Karpas-422 (cell line): ENCODE results near the gene CAPN8. TPM values are rescaled to one million over a fixed set of nuclear protein-coding genes. Genes with fewer than 3 reads are reported as not detected.

Experiments
- DNase-seq: peaks from one replicate; pipeline ENCODE4 v3.0.0-alpha.2; 2015
- H2AFZ ChIP-seq: fragments of 200-600 bp; sonication (generic); 2 replicates; pipeline ENCODE4 v1.6.1; 2014; ENCODE audit warnings: antibody characterized with exemption, low read length, mixed read lengths
- H3K27ac ChIP-seq: fragments of 200-600 bp; sonication (generic); 2 replicates; pipeline ENCODE4 v1.5.1; 2014; ENCODE audit warnings: mild to moderate bottlenecking, low read length, moderate library complexity
- H3K27me3 ChIP-seq: fragments of 200-600 bp; sonication (generic); 2 replicates; pipeline ENCODE4 v1.6.1; 2014; ENCODE audit warnings: low read length, mixed read lengths
- H3K36me3 ChIP-seq: fragments of 200-600 bp; sonication (generic); 2 replicates; pipeline ENCODE4 v1.6.1; 2014; ENCODE audit warnings: low read length, mixed read lengths; ENCODE audit not compliant: insufficient read depth
- H3K4me1 ChIP-seq: fragments of 200-600 bp; sonication (generic); 2 replicates; pipeline ENCODE4 v1.6.1; 2014; ENCODE audit warnings: mild to moderate bottlenecking, low read length, mixed read lengths
- H3K4me2 ChIP-seq: fragments of 200-600 bp; sonication (generic); 2 replicates; pipeline ENCODE4 v1.6.1; 2014; ENCODE audit warnings: low read length, low read depth, mild to moderate bottlenecking; ENCODE audit not compliant: poor library complexity, severe bottlenecking
- H3K4me3 ChIP-seq: fragments of 200-600 bp; sonication (generic); 2 replicates; pipeline ENCODE4 v1.5.1; 2014; ENCODE audit warnings: mild to moderate bottlenecking, antibody characterized with exemption, low read length, mixed read lengths
- H3K79me2 ChIP-seq: fragments of 200-600 bp; sonication (generic); 2 replicates; pipeline ENCODE4 v1.6.1; 2014; ENCODE audit warnings: mild to moderate bottlenecking, low read length, mixed read lengths
- H3K9ac ChIP-seq: fragments of 200-600 bp; sonication (generic); 2 replicates; pipeline ENCODE4 v1.6.0; 2014; ENCODE audit warnings: low read length
- H3K9me2 ChIP-seq: fragments of 200-600 bp; sonication (generic), shearing (Covaris generic); replicated peaks from 2 replicates; pipeline ENCODE4 v1.6.0; 2014; ENCODE audit warnings: mild to moderate bottlenecking, low read length, moderate library complexity; ENCODE audit not compliant: insufficient read depth
- H3K9me3 ChIP-seq: fragments of 300-700, 200-600 bp; sonication (generic); 2 replicates; pipeline ENCODE4 v1.6.1; 2014; ENCODE audit warnings: low read length, mixed read lengths
- H4K20me1 ChIP-seq: fragments of 200-600 bp; sonication (generic); 2 replicates; pipeline ENCODE4 v1.6.1; 2014; ENCODE audit warnings: mild to moderate bottlenecking, antibody characterized with exemption, low read length, low read depth; ENCODE audit not compliant: insufficient read depth
- total RNA-seq: library from RNA; depleted of rRNA; stranded (reverse); fragments of >200 nt; shearing (Covaris generic); gene quantifications from 2 replicates; pipeline ENCODE4 v1.2.3, GENCODE V29; 2014; ENCODE audit warnings: low replicate concordance

The CAPN8 gene
- total RNA-seq, 1 experiment from 2014 or later: not detected

DNA sequence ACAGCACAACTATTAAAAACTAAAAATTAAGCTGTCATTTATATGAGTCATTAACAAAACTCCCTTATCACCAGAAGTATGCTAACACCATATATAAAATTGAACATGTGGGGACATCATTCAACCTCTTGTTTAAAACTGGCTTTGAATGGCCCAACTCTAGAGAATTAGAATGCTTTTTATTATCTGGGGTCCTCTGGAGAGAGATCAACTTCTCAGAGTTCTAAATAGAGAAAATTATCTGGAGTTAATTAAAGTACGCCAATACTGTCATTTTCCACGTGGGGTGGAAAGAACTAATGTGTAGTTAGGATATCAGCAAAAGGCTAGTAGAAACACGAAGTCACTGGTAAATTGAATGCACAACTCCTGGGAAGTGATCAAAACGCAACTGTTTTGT lies 25.6 kb upstream of the CAPN8 start:
- H3K79me2 ChIP-seq: no peaks in the 10 kb centered on the region
- H3K27ac ChIP-seq: no peak overlapping the region
- no peaks in the 10 kb centered on the region for H3K36me3 ChIP-seq
- no peak overlapping the region for H3K9ac ChIP-seq
- H4K20me1 ChIP-seq: no peaks in the 10 kb centered on the region
- no peaks in the 10 kb centered on the region; the same call in 1 of the 2 replicates for H3K27me3 ChIP-seq
- H3K9me3 ChIP-seq: no peaks in the 10 kb centered on the region
- H3K4me2 ChIP-seq: no peak overlapping the region
- H3K4me1 ChIP-seq: no peaks in the 10 kb centered on the region
- no peaks in the 10 kb centered on the region for H3K9me2 ChIP-seq
- no peak for DNase-seq
- H3K4me3 ChIP-seq: no peak overlapping the region
- no peak overlapping the region for H2AFZ ChIP-seq

DNA sequence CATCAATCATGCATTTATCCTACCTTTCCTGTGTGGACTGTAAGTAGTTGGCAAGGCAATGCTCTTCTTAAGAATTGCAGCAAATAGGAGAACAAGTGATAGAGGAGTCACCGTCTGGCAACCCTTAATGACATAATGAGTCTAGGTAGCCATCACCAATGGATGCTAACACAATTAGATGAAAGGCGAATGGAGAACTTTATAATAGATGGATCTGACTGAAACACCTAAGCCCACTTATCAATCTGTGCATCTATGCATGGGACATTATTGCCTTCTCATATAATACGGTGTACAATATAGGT lies 18.9 kb upstream of the CAPN8 start:
- Histone ChIP-seq H3K27ac (no peak overlapping the region), H3K4me1 (no peaks in the 10 kb centered on the region), H3K4me2 (no peak overlapping the region), H3K9ac (no peak overlapping the region), H3K4me3 (no peak overlapping the region), H3K36me3 (no peaks in the 10 kb centered on the region), H2AFZ (no peak overlapping the region), H4K20me1 (0 out of 2 replicates have a peak, but pooled peaks cover 4% of the 10 kb centered on the region), H3K9me2 (no peaks in the 10 kb centered on the region), H3K9me3 (no peaks in the 10 kb centered on the region), H3K79me2 (no peaks in the 10 kb centered on the region), H3K27me3 (no peaks in the 10 kb centered on the region)
- no peak for DNase-seq

DNA sequence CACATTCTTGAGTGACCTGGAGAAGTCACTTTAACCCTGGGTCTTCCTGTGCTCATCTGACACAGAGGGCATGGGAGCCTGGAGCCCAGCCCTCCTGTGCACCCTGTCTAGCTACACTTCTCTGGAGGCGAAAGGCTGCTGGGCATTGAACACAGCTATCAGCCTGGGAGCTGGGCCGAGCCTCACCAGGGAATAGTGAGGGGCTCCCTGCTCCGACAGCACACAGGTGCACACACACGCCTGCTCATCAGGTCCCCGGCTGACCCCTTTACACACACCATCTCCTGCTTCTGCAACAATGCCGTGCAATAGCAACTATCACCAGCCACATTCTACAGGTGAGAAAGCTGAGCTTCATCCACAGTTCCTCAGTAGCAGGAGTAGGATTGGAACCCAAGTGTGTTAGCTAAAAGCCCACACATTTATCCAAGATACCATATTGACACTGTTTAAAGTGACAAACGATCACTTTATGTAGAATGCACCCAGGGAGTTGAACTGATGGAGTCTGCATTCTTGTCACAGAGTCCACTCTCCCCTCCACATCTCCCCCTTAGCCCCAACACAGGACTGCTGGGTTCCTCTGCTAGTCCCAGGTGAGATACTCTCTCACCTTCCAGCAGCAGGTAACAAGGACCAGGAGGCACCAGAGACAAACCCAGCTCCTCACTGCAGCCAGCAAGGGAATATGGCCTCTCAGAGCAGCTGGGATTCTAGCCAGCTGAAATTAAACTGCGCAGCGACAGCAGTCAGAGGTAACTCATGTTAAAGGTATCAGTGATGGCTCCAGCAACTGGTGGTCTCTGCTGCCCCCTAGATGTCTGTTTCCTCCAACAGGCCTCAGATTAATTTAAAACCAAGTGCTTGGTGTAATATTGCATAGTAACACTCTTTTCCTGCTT lies 18.3 kb upstream of the CAPN8 start:
- Histone ChIP-seq H3K27ac (no peak overlapping the region), H3K36me3 (no peaks in the 10 kb centered on the region), H3K4me2 (no peak overlapping the region), H3K4me3 (no peak overlapping the region), H4K20me1 (0 out of 2 replicates have a peak, but pooled peaks cover 4% of the 10 kb centered on the region), H3K9me2 (no peaks in the 10 kb centered on the region), H3K79me2 (no peaks in the 10 kb centered on the region), H3K9me3 (no peaks in the 10 kb centered on the region), H3K27me3 (no peaks in the 10 kb centered on the region), H3K9ac (no peak overlapping the region), H2AFZ (no peak overlapping the region), H3K4me1 (no peaks in the 10 kb centered on the region)
- peak; percentile 81 for DNase-seq

DNA sequence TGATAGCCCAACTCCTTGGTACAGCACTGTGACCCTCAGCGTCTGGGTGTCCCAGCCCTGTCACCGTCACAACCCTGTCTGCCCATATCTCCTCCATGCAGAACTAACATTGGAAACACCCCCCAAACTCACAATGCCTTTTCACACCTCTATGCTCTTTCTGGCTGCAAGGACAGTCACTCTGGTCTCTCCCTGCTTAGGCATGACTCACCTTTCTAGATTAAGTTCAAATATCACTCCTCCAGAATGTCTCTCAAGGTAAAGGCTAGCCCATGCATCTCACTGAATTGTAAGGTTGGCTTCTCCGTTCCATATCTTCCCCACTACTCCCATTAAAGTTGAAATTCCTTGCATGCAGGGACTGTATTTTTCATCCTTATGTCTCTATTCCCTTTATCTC lies 17.0 kb upstream of the CAPN8 start:
- H3K27ac ChIP-seq: no peak overlapping the region
- no peak overlapping the region for H3K4me2 ChIP-seq
- 0 out of 2 replicates have a peak, but pooled peaks cover 4% of the 10 kb centered on the region for H4K20me1 ChIP-seq
- no peak overlapping the region for H2AFZ ChIP-seq
- no peaks in the 10 kb centered on the region for H3K9me2 ChIP-seq
- no peak for DNase-seq
- no peaks in the 10 kb centered on the region for H3K27me3 ChIP-seq
- no peak overlapping the region for H3K9ac ChIP-seq
- H3K4me3 ChIP-seq: no peak overlapping the region
- no peaks in the 10 kb centered on the region for H3K9me3 ChIP-seq
- no peaks in the 10 kb centered on the region for H3K4me1 ChIP-seq
- no peaks in the 10 kb centered on the region for H3K36me3 ChIP-seq
- no peaks in the 10 kb centered on the region for H3K79me2 ChIP-seq

GRCh38 chr1:223680188-223680587 lies 14.7 kb upstream of the CAPN8 start:
- H3K4me2 ChIP-seq: no peak overlapping the region
- H3K4me1 ChIP-seq: no peaks in the 10 kb centered on the region
- no peaks in the 10 kb centered on the region for H3K79me2 ChIP-seq
- H3K27ac ChIP-seq: no peak overlapping the region
- H3K36me3 ChIP-seq: no peaks in the 10 kb centered on the region
- 0 out of 2 replicates have a peak, but pooled peaks cover 4% of the 10 kb centered on the region for H4K20me1 ChIP-seq
- no peaks in the 10 kb centered on the region for H3K27me3 ChIP-seq
- DNase-seq: no peak
- H3K9me2 ChIP-seq: no peaks in the 10 kb centered on the region
- no peaks in the 10 kb centered on the region for H3K9me3 ChIP-seq
- H2AFZ ChIP-seq: no peak overlapping the region
- H3K4me3 ChIP-seq: no peak overlapping the region
- no peak overlapping the region for H3K9ac ChIP-seq

- Histone ChIP-seq H3K4me1 (no peaks in the 10 kb centered on the region), H3K4me3 (no peak overlapping the region), H3K9me2 (no peaks in the 10 kb centered on the region), H3K79me2 (no peaks in the 10 kb centered on the region), H3K27ac (no peak overlapping the region), H3K36me3 (no peaks in the 10 kb centered on the region), H4K20me1 (0 out of 2 replicates have a peak, but pooled peaks cover 4% of the 10 kb centered on the region), H3K9ac (no peak overlapping the region), H3K4me2 (no peak overlapping the region), H3K9me3 (no peaks in the 10 kb centered on the region), H2AFZ (no peak overlapping the region), H3K27me3 (no peaks in the 10 kb centered on the region)
- no peak for DNase-seq
Observed at GRCh38 chr1:223678841-223679240, 13.3 kb upstream of the CAPN8 start.

GRCh38 chr1:223674119-223674890 lies 8.8 kb upstream of the CAPN8 start:
- Histone ChIP-seq H3K9ac (no peak overlapping the region), H3K4me1 (no peaks in the 10 kb centered on the region), H2AFZ (no peak overlapping the region), H3K9me3 (no peaks in the 10 kb centered on the region; the same call in 1 of the 2 replicates), H3K27me3 (no peaks in the 10 kb centered on the region), H3K4me3 (no peak overlapping the region), H3K9me2 (no peaks in the 10 kb centered on the region), H4K20me1 (no peaks in the 10 kb centered on the region), H3K4me2 (no peak overlapping the region), H3K27ac (no peak overlapping the region), H3K79me2 (no peaks in the 10 kb centered on the region), H3K36me3 (no peaks in the 10 kb centered on the region)
- DNase-seq: peak; percentile 43

DNA sequence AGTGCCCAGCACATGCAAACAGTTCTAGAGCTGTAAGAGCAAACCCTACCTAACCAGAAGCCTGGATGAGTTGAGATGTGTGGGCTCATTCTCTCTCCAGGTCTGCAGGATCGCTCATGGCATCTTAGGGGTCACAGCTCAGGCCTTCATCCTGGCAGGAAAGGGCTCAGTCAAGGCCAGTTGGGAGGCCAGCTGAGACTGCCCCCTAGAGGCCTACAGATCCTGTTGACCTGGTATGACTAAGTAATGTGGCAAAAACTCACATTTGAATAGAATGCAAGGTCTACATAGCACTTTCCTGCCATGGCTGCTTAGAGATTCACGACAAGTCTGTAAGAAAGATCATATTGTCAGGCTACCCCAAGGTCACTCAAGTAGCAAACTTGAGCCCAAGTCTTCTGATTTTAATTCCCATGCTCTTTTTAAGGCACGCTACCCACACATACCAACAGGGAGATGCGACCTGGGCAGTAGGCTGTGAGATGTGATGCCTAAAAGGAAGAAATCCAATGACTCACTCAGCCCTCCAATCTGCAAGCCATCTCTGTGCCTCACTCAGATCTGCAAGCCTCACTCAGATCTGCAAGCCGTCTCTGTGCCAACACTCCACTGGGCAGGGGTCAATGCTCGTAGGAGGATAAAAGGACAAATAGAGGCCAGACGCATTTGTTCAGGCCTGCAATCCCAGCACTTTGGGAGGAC lies 5.1 kb upstream of the CAPN8 start:
- H3K4me2 ChIP-seq: no peak overlapping the region
- H3K9ac ChIP-seq: no peak overlapping the region
- no peaks in the 10 kb centered on the region for H3K4me1 ChIP-seq
- H4K20me1 ChIP-seq: no peaks in the 10 kb centered on the region
- H3K27me3 ChIP-seq: no peaks in the 10 kb centered on the region
- no peak overlapping the region for H3K27ac ChIP-seq
- no peaks in the 10 kb centered on the region for H3K79me2 ChIP-seq
- no peak overlapping the region for H2AFZ ChIP-seq
- DNase-seq: peak; percentile 67
- no peaks in the 10 kb centered on the region; the same call in 1 of the 2 replicates for H3K9me3 ChIP-seq
- no peak overlapping the region for H3K4me3 ChIP-seq
- H3K36me3 ChIP-seq: no peaks in the 10 kb centered on the region
- no peaks in the 10 kb centered on the region for H3K9me2 ChIP-seq
